Psoas muscle (tissue), 8 donors: ENCODE results near the gene MTX3. TPM values are rescaled to one million over a fixed set of nuclear protein-coding genes. Genes with fewer than 3 reads are reported as not detected.

ENCODE experiments used
- ATAC-seq, 4 donors: fragments of 200-7000 bp; cut with Tn5 transposase; one replicate each; pipeline ENCODE4 v1.9.1; 2020; ENCODE audit warnings: moderate library complexity in 3 of 4, mild to moderate bottlenecking in 2 of 4
- DNase-seq, 2 donors: peaks; one replicate each; pipeline ENCODE4 v3.0.0-alpha.2; 2020
- H3K27ac ChIP-seq: fragments of 200-600 bp; one replicate; pipeline ENCODE4 v1.8.0; 2022
- H3K27me3 ChIP-seq, 3 donors: fragments of 200-600 bp in 1 of 3; one replicate each; pipeline versions ENCODE4 v1.6.1 to v1.8.0; 2013 to 2022; ENCODE audit warnings: low read length in 2 of 3, mild to moderate bottlenecking in 2 of 3, moderate library complexity in 1 of 3; ENCODE audit not compliant: insufficient read depth in 3 of 3
- H3K36me3 ChIP-seq, 2 donors: fragments of 200-600 bp in 1 of 2; one replicate each; pipeline versions ENCODE4 v1.6.1 to v1.8.0; 2013 to 2022; ENCODE audit warnings: low read depth in 1 of 2, mild to moderate bottlenecking in 1 of 2, moderate library complexity in 1 of 2; ENCODE audit not compliant: insufficient read depth in 1 of 2
- H3K4me1 ChIP-seq: fragments of 200-600 bp; one replicate; pipeline ENCODE4 v1.8.0; 2022
- H3K4me3 ChIP-seq: fragments of 200-600 bp; one replicate; pipeline ENCODE4 v1.8.0; 2022; ENCODE audit warnings: mild to moderate bottlenecking
- H3K9me3 ChIP-seq: fragments of 200-600 bp; one replicate; pipeline ENCODE4 v1.8.0; 2022
- WGBS, 3 donors: extraction: QIAGEN DNeasy Blood & Tissue Kit; methylation state at CpG; one replicate each; pipeline versions ENCODE4 v1.1.6 to v1.1.7; 2013; 5-methylcytosine and 5-hydroxymethylcytosine counted together
- intact Hi-C, 2 donors: fragments of 100-400 bp; cut with DNase I; formaldehyde crosslinking; loops; one replicate each; pipeline versions ENCODE4 v1.11.0 to v1.14.2; 2022
- polyA plus RNA-seq, 3 donors: library from polyadenylated mRNA; stranded (reverse); fragments of 200-250 nt; gene quantifications; one replicate each; pipeline ENCODE4 v1.2.3, GENCODE V29; 2013
- total RNA-seq, 4 donors: library from RNA; stranded (reverse); fragmentation: NEBNext Ultra II Directional in 2 of 4; extraction: Animal tissue kit (Norgen Biotek cat#: 25700) in 2 of 4; gene quantifications; one replicate each; pipeline versions ENCODE4 v1.2.1 to v1.2.4, GENCODE V29; 2021 to 2023
- TF ChIP-seq, protein P1 (sequence below): fragments of 200-600 bp; IDR thresholded peaks from one replicate; pipeline ENCODE4 v1.8.0; 2022; ENCODE audit warnings: antibody characterized with exemption
- donor health status: healthy with polysubstance abuse.
- donor health status: DM: no; HTN: no; CAD: no; lungs with moderate emphysema.
- donor health status: Bipolar disorder and iron deficiency.
- donor health status: healthy.
- donor health status: DM: yes; HTN: yes; CAD: no.
- donor health status: DM: no; HTN: no; CAD: no.
- donor health status: DM: no; HTN: no; CAD: no.
- donor health status: DM: yes; HTN: yes; CAD: no.

MTX3 gene
- total and polyA plus RNA-seq, 7 donors = 4.8 to 16.7 (median 11.7) TPM

DNA sequence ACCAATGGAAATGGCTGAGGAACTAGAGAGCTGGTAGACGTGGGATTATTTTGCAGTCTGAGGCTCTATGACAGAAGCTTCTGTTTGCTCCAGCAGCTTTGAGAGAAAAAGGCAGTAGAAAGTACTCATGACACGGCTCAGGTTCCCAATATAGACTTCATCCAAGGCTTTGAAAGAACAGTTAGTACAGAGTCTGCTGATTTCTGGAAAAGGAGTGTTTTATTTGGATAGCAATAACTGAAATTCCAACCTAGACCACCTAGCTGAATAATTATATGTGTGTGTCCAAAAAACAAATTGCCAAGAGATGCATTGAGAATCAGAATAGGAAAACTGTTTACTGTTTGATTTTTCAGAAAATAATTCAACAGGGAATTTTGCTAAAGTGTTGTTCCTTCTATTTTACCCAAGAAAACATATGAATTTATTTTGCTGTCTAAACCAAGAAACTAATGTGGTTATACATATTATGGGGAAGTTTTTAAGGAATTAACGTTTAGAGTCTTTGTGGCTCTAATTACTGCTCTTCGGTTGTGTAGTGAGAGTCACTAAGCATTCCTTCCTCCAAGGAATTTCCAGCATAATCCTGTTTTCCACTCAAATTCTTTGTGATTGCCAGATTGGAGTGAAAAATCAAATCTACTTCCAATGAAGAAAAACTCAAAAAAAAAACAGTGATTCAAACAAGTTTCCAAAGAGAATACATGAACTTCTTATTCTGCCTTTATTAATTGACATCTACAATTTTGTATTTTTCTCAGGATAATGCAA is 18.1 kb upstream of the MTX3 start:
- Histone ChIP-seq H3K4me3 (no peak overlapping the region), H3K27ac (no peak overlapping the region), H3K9me3 (no peaks in the 10 kb centered on the region), H3K4me1 (no peaks in the 10 kb centered on the region), H3K27me3 (no peaks in the 10 kb centered on the region), H3K36me3 (no peaks in the 10 kb centered on the region)
- no peak for DNase-seq
- 36 to 55% (median 38%) methylated on average over 4 of the region's 4 CpGs for WGBS, 3 donors
- TF ChIP-seq, protein P1, sequence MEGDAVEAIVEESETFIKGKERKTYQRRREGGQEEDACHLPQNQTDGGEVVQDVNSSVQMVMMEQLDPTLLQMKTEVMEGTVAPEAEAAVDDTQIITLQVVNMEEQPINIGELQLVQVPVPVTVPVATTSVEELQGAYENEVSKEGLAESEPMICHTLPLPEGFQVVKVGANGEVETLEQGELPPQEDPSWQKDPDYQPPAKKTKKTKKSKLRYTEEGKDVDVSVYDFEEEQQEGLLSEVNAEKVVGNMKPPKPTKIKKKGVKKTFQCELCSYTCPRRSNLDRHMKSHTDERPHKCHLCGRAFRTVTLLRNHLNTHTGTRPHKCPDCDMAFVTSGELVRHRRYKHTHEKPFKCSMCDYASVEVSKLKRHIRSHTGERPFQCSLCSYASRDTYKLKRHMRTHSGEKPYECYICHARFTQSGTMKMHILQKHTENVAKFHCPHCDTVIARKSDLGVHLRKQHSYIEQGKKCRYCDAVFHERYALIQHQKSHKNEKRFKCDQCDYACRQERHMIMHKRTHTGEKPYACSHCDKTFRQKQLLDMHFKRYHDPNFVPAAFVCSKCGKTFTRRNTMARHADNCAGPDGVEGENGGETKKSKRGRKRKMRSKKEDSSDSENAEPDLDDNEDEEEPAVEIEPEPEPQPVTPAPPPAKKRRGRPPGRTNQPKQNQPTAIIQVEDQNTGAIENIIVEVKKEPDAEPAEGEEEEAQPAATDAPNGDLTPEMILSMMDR = no peak
- intact Hi-C loops = no loop called here
- ATAC-seq = no peak

DNA sequence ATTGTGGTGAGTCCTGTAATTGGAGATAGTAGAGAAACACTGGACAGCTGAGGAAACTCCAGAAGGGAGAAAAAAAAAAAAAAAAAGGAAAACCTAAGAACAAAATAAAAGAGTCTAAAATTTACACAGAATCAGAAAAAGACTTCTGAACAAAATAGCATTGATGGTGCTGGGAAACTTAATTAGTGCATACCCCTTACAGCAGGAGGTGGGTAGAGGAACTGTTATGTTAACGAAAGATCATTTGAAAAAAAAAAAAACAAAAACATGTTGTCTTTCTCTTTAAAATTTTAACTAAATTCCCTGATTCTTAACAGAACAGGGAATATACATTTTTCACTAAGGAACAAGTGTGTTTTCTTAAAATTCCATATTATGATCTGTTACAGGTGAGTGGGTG is 11.6 kb upstream of the MTX3 start:
- intact Hi-C loops = no loop called here
- H3K36me3 ChIP-seq = peaks cover 5 to 6% of the 10 kb centered on the region in 2 donors
- no peaks in the 10 kb centered on the region for H3K4me1 ChIP-seq
- H3K4me3 ChIP-seq = no peak overlapping the region
- H3K9me3 ChIP-seq = no peaks in the 10 kb centered on the region
- H3K27me3 ChIP-seq = no peaks in the 10 kb centered on the region
- ATAC-seq = no peak
- 99 to 100% (median 100%) methylated on average over 1 of the region's 1 CpG for WGBS, 3 donors
- TF ChIP-seq, protein P1 = no peak
- DNase-seq = no peak
- no peak overlapping the region for H3K27ac ChIP-seq

DNA sequence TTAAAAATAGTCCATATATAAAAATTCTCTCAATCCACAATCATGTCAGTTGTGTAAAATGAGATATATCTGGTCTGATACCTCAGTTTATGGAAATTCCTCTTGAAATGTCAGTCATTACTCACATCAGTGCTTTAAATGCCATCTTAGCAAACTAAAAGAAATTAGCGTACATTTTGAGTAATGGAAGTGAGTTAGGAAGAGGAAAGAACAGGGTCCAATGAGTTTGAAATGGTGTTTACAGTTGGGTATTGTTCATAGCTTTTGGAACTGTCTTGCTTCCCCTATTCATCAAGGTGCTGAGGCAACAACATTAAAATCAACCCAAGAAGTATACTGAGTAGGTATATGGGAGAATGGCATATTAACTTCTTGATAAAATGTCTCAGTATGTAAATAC is 8.7 kb upstream of the MTX3 start:
- intact Hi-C loops = no loop called here
- WGBS, 3 donors = 96 to 100% (median 100%) methylated on average over 1 of the region's 1 CpG
- TF ChIP-seq, protein P1 = no peak
- Histone ChIP-seq H3K36me3 (peaks cover 5 to 6% of the 10 kb centered on the region in 2 donors), H3K9me3 (no peaks in the 10 kb centered on the region), H3K4me1 (no peaks in the 10 kb centered on the region), H3K4me3 (no peak overlapping the region), H3K27me3 (no peaks in the 10 kb centered on the region), H3K27ac (no peak overlapping the region)
- ATAC-seq = no peak
- DNase-seq = no peak

DNA sequence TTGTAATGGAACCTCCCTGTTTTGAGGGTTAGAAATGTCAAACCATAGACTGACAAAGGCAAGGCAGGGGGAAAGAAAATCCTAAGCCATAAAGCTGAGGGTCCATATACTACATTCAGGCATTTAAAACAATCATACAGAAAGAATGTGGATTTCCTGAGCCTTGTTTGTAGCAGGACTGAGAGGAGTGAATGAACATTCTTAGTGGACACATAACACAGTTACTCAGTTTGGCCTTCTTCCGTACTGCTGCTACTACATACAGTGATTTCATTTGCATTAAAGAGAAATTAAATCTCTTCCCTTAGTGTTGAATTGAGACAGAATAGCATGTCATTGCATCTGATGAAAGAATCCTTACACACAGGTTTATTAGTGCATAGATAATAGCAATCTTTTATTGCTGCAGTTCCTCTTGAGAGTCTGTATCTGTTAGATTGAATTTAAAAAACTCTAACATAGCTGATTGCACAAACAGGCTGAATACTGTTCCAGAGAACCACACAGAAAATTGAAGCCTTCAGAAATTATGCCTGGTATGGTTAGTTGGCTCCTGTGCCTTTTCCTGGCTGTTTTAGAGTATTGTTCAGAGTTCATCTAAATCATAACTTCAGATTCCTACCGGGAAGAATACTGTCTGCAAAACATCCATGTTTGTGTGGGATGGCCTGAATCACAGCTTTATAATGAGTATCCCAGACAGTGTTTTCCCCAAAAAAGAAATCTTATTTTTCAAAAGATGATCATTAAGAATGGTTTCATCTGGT is 2.0 kb upstream of the MTX3 start:
- TF ChIP-seq, protein P1 = no peak
- H3K4me3 ChIP-seq = no peak overlapping the region
- no peak overlapping the region for H3K27ac ChIP-seq
- H3K4me1 ChIP-seq = peaks cover 12% of the 10 kb centered on the region
- WGBS, 3 donors = 58 to 79% (median 70%) methylated on average over 2 of the region's 2 CpGs
- peaks cover 0 to 18% of the 10 kb centered on the region in 2 donors for H3K36me3 ChIP-seq
- ATAC-seq (no peak), DNase-seq (no peak)
- intact Hi-C loops = no loop called here
- no peaks in the 10 kb centered on the region for H3K9me3 ChIP-seq
- H3K27me3 ChIP-seq = no peaks in the 10 kb centered on the region
